BJ (cell line): ENCODE results near the gene MOCS2. TPM values are rescaled to one million over a fixed set of nuclear protein-coding genes. Genes with fewer than 3 reads are reported as not detected.
A peak's percentile ranks its signal among the peaks of the same experiment; 100 is the strongest.

Experiments used
- CTCF ChIA-PET: fragments of 350-600 bp; formaldehyde crosslinking; extraction: SDS; loops from one replicate; lab custom pipeline; 2021; ENCODE audit warnings: antibody characterized with exemption, inconsistent platforms; lab: Yijun Ruan, JAX
- POLR2A ChIA-PET: fragments of 300-600 bp; sonication (Branson Sonifier 250); formaldehyde crosslinking; extraction: SDS; loops from one replicate; lab custom pipeline; 2021; ENCODE audit warnings: antibody characterized with exemption; lab: Charles Lee
- DNase-seq: peaks from one replicate; pipeline ENCODE4 v3.0.0-alpha.2; 2011; ENCODE audit warnings: low read depth
- H3K27me3 ChIP-seq: 2 replicates; pipeline ENCODE4 v1.6.0; 2011; ENCODE audit warnings: low read length; ENCODE audit not compliant: control insufficient read depth, insufficient read depth
- H3K36me3 ChIP-seq: 2 replicates; pipeline ENCODE4 v1.5.1; 2011; ENCODE audit warnings: low read length; ENCODE audit not compliant: control insufficient read depth, insufficient read depth
- H3K4me3 ChIP-seq: 2 replicates; pipeline ENCODE4 v1.5.1; 2011; ENCODE audit warnings: low read depth, mild to moderate bottlenecking, control low read depth, low read length
- polyA plus RNA-seq: library from polyadenylated mRNA; depleted of rRNA; stranded (reverse); fragments of >200 nt; gene quantifications from 2 replicates; pipeline ENCODE4 v1.2.3, GENCODE V29; 2011
- TF ChIP-seq, protein P1 (sequence below): IDR thresholded peaks from 2 replicates; pipeline ENCODE4 v1.5.1; 2011; ENCODE audit warnings: low read depth, mild to moderate bottlenecking, control low read depth, inconsistent platforms, low read length, moderate library complexity; ENCODE audit not compliant: insufficient read depth

The MOCS2 gene
- polyA plus RNA-seq, 1 experiment = 22.2 TPM

DNA sequence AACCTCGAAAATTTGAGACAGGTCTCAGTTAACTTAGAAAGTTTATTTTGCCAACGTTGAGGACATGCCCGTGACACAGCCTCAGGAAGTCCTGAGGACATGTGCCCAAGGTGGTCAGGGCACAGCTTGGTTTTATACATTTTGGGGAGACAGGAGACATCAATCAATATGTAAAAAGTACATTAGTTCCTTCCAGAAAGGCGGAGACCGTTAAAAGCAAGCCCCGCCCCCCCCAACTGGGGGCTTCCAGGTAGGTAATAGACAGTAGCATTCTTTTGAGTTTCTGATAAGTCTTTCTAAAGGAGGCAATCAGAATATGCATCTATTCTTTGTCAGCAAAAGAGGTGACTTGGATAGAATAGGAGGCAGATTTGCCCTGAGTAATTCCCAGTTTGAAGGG is 599 bp upstream of the MOCS2 start:
- ChIA-PET POLR2A (interaction anchor here (0.6 kb wide), 2 partner anchors 13 to 231 kb away, joined by 3 read pairs; no protein-coding TSS in a partner anchor), CTCF (interaction anchor here (0.9 to 1.0 kb wide), 2 partner anchors 13 to 162 kb away, joined by 3 read pairs; no protein-coding TSS in a partner anchor)
- DNase-seq = no peak
- H3K4me3 ChIP-seq = peak overlapping the region; percentile 72
- TF ChIP-seq, protein P1, sequence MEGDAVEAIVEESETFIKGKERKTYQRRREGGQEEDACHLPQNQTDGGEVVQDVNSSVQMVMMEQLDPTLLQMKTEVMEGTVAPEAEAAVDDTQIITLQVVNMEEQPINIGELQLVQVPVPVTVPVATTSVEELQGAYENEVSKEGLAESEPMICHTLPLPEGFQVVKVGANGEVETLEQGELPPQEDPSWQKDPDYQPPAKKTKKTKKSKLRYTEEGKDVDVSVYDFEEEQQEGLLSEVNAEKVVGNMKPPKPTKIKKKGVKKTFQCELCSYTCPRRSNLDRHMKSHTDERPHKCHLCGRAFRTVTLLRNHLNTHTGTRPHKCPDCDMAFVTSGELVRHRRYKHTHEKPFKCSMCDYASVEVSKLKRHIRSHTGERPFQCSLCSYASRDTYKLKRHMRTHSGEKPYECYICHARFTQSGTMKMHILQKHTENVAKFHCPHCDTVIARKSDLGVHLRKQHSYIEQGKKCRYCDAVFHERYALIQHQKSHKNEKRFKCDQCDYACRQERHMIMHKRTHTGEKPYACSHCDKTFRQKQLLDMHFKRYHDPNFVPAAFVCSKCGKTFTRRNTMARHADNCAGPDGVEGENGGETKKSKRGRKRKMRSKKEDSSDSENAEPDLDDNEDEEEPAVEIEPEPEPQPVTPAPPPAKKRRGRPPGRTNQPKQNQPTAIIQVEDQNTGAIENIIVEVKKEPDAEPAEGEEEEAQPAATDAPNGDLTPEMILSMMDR = no peak
- no peaks in the 10 kb centered on the region for H3K27me3 ChIP-seq
- H3K36me3 ChIP-seq = no peaks in the 10 kb centered on the region

DNA sequence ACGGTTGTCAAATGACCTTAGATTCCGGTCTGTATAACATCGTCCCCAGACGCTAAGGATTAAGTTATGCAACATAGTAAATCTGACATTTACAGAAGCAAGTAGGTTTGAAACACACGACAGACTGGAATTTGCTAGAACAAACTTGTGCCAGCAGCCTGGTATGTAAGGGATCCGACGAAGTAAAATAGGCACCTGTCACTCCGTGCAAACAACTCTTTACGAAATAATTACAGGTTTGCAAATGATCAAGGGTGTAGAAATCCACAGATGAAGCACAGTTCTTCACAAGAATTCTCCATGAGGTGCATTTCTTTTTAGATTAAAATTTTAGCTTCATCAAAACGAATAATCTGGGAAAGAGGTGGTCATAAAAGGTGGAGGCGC is 508 bp downstream of the MOCS2 start:
- ChIA-PET POLR2A (no interaction called here), CTCF (interaction anchor here (1.0 kb wide), 1 partner anchor 160 kb away, joined by 3 read pairs; no protein-coding TSS in a partner anchor)
- Histone ChIP-seq H3K27me3 (no peaks in the 10 kb centered on the region), H3K4me3 (peak overlapping the region; percentile 72), H3K36me3 (no peaks in the 10 kb centered on the region)
- no peak for DNase-seq
- TF ChIP-seq, protein P1 = no peak

DNA sequence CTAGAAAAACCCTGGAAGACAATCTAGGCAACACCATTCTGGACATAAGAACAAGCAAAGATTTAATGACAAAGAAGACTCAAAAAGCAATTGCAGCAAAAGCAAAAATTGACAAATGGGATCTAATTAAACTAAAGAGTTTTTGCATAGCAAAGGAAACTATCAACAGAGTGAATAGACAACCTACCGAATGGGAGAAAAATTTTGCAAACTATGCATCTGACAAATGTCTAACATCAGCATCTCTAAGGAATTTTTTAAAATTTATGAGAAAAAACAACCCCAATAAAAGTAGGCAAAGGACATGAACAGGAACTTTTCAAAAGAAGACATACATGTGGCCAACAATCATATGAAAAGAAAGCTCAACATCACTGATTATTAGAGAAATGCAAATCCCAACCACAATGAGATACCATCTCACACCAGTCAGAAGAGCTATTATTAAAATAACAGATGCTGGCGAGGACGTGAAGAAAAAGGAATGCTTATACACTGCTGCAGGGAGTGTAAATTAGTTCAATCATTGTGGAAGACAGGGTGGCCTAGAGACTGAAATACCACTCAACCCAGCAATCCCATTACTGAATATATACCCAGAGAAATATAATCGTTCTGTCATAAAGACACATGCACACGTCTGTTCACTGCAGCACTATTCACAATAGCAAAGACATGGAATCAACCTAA is 3.8 kb downstream of the MOCS2 start:
- no peak for DNase-seq
- Histone ChIP-seq H3K27me3 (no peaks in the 10 kb centered on the region), H3K4me3 (no peak overlapping the region), H3K36me3 (no peaks in the 10 kb centered on the region)
- POLR2A ChIA-PET = no interaction called here
- CTCF ChIA-PET = interaction anchor here (1.0 to 2.1 kb wide), 4 partner anchors 9 to 157 kb away, joined by 3 to 5 read pairs (median 5); no protein-coding TSS in a partner anchor
- TF ChIP-seq, protein P1 = no peak

DNA sequence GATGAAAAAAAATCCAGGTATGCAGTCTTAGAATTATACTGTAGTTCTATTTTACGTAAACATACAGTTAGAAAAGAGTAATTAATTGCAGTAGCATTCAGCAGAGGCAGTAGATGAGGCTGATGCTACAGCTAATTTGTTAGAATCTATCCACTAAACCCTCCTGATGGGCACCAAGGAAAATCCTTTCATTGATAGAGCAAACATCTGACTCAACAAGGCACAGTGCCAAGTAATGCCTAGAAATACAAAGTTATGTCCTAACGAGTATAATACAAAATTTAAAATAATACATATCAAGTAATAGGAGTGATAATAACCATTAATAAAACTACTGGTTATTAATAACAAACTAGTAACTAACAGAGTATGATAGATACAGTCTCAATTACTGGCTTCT is 9.0 kb downstream of the MOCS2 start:
- no peak for DNase-seq
- Histone ChIP-seq H3K36me3 (0 out of 2 replicates have a peak, but pooled peaks cover 3% of the 10 kb centered on the region), H3K4me3 (no peak overlapping the region), H3K27me3 (no peaks in the 10 kb centered on the region)
- ChIA-PET CTCF (interaction anchor here (0.9 to 7.6 kb wide), 2 partner anchors 152 to 158 kb away, joined by 3 to 107 read pairs; no protein-coding TSS in a partner anchor), POLR2A (no interaction called here)
- TF ChIP-seq, protein P1 = no peak

DNA sequence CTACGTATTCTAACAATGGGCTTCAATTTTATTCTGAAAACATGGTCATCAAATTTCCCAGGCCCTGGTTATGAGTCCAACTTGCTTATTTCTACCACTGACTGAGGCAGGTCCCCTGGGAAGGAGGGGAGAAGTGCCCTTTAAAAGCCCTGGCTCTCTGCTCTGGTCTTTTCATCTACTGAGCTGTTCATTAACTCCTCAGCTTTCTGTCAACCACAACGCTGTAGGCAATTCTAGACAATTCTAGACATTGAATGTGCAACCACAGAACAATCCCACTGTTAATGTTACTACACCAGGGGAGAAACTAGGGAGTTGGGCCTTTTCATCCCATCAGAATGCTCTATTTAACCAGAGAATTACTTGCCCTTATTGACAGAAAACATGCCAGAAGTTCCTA is 10.0 kb downstream of the MOCS2 start:
- DNase-seq = no peak
- Histone ChIP-seq H3K27me3 (no peaks in the 10 kb centered on the region), H3K36me3 (peaks cover 4% of the 10 kb centered on the region; the same call in 1 of the 2 replicates), H3K4me3 (no peak overlapping the region)
- ChIA-PET POLR2A (no interaction called here), CTCF (interaction anchor here (0.7 to 7.6 kb wide), 5 partner anchors 18 to 312 kb away, joined by 3 to 107 read pairs (median 4); partner anchors contain the start of genes ITGA1 and PELO)
- TF ChIP-seq, protein P1 = no peak
